ENCODE results near the gene ALPK1. TPM values are rescaled to one million over a fixed set of nuclear protein-coding genes. Genes with fewer than 3 reads are reported as not detected.
A peak's percentile ranks its signal among the peaks of the same experiment; 100 is the strongest.

ALPK1 gene
- total and polyA plus RNA-seq, 2 experiments from 2014 or later, result 0.10 to 0.49 TPM

DNA sequence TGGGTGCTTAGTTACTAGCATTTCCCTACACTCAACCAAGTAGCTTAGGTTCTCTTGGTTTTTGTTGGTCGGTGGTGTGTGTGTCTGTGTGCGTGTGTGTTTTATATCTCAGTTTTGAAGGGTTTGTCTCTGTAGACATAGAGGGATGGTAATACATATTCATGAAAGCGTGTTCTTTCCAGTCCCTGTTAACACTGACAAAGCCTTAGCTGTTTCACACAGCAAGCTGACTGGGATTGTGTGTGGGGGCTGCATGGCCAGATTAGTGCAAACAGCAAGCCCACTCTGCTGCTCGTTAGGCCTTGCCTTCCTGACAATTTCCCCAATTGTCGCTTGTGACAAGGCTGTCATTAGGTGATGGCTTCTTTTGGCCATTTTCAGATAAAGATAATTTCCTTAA, 43.9 kb downstream of the ALPK1 start:
- no peak overlapping the region for H2AFZ ChIP-seq
- H3K27me3 Mint-ChIP-seq (ENCODE audit: insufficient read depth, low read depth, poor library complexity), result peaks cover 9% of the 10 kb centered on the region
- H3K4me3 Mint-ChIP-seq, result no peak overlapping the region
- H3K4me1 Mint-ChIP-seq, result peaks cover 46% of the 10 kb centered on the region
- H3K79me2 ChIP-seq (replicated peaks; ENCODE audit: insufficient read depth), result no peaks in the 10 kb centered on the region
- H3K27ac Mint-ChIP-seq, result no peak overlapping the region
- H4K20me1 ChIP-seq (replicated peaks; ENCODE audit: insufficient read depth), result no peaks in the 10 kb centered on the region
- H3F3A ChIP-seq (replicated peaks; ENCODE audit: low read depth), result no peaks in the 10 kb centered on the region
- no peaks in the 10 kb centered on the region for H3K36me3 Mint-ChIP-seq (ENCODE audit: low read depth)
- no peaks in the 10 kb centered on the region for H3K9me2 ChIP-seq (ENCODE audit: insufficient read depth)
- DNase-seq (ENCODE audit: low spot score) (no peak), ATAC-seq (no peak; the same call in 1 of the 3 replicates)
- H3K4me1 ChIP-seq (ENCODE audit: insufficient read depth), result peaks cover 38% of the 10 kb centered on the region
- H3K4me3 ChIP-seq, result no peak overlapping the region
- H3K4me2 ChIP-seq, result no peak overlapping the region
- H3K36me3 ChIP-seq (ENCODE audit: insufficient read depth), result no peaks in the 10 kb centered on the region
- H3K9me3 Mint-ChIP-seq, result no peaks in the 10 kb centered on the region
- no peak overlapping the region for H3K27ac ChIP-seq (ENCODE audit: low read depth)
- TF ChIP-seq EZH2phosphoT487 (IDR thresholded peaks at IDR 0.05; ENCODE audit: unreplicated experiment), result no peak
- no peak for TF ChIP-seq JUNB (IDR thresholded peaks at IDR 0.05; ENCODE audit: unreplicated experiment)
- TF ChIP-seq POLR2AphosphoS5 (IDR thresholded peaks at IDR 0.05; ENCODE audit: low read depth), result no peak
- TF ChIP-seq, protein P1, sequence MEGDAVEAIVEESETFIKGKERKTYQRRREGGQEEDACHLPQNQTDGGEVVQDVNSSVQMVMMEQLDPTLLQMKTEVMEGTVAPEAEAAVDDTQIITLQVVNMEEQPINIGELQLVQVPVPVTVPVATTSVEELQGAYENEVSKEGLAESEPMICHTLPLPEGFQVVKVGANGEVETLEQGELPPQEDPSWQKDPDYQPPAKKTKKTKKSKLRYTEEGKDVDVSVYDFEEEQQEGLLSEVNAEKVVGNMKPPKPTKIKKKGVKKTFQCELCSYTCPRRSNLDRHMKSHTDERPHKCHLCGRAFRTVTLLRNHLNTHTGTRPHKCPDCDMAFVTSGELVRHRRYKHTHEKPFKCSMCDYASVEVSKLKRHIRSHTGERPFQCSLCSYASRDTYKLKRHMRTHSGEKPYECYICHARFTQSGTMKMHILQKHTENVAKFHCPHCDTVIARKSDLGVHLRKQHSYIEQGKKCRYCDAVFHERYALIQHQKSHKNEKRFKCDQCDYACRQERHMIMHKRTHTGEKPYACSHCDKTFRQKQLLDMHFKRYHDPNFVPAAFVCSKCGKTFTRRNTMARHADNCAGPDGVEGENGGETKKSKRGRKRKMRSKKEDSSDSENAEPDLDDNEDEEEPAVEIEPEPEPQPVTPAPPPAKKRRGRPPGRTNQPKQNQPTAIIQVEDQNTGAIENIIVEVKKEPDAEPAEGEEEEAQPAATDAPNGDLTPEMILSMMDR (conservative IDR thresholded peaks at IDR 0.05; ENCODE audit: low read depth in 2 of 2), result no peak
- TF ChIP-seq ZNF114 (CRISPR knock-in tag; IDR thresholded peaks at IDR 0.05), result no peak
- TF ChIP-seq STAT1 (IDR thresholded peaks at IDR 0.05; ENCODE audit: unreplicated experiment), result no peak
- no peak for TF ChIP-seq NANOG (IDR thresholded peaks at IDR 0.05; ENCODE audit: borderline replicate concordance)
- TF ChIP-seq, protein P2, sequence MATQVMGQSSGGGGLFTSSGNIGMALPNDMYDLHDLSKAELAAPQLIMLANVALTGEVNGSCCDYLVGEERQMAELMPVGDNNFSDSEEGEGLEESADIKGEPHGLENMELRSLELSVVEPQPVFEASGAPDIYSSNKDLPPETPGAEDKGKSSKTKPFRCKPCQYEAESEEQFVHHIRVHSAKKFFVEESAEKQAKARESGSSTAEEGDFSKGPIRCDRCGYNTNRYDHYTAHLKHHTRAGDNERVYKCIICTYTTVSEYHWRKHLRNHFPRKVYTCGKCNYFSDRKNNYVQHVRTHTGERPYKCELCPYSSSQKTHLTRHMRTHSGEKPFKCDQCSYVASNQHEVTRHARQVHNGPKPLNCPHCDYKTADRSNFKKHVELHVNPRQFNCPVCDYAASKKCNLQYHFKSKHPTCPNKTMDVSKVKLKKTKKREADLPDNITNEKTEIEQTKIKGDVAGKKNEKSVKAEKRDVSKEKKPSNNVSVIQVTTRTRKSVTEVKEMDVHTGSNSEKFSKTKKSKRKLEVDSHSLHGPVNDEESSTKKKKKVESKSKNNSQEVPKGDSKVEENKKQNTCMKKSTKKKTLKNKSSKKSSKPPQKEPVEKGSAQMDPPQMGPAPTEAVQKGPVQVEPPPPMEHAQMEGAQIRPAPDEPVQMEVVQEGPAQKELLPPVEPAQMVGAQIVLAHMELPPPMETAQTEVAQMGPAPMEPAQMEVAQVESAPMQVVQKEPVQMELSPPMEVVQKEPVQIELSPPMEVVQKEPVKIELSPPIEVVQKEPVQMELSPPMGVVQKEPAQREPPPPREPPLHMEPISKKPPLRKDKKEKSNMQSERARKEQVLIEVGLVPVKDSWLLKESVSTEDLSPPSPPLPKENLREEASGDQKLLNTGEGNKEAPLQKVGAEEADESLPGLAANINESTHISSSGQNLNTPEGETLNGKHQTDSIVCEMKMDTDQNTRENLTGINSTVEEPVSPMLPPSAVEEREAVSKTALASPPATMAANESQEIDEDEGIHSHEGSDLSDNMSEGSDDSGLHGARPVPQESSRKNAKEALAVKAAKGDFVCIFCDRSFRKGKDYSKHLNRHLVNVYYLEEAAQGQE (IDR thresholded peaks at IDR 0.05; ENCODE audit: unreplicated experiment), result no peak
- peaks cover 4% of the 10 kb centered on the region; the same call in 1 of the 2 replicates for H3K27me3 ChIP-seq (ENCODE audit: insufficient read depth)

DNA sequence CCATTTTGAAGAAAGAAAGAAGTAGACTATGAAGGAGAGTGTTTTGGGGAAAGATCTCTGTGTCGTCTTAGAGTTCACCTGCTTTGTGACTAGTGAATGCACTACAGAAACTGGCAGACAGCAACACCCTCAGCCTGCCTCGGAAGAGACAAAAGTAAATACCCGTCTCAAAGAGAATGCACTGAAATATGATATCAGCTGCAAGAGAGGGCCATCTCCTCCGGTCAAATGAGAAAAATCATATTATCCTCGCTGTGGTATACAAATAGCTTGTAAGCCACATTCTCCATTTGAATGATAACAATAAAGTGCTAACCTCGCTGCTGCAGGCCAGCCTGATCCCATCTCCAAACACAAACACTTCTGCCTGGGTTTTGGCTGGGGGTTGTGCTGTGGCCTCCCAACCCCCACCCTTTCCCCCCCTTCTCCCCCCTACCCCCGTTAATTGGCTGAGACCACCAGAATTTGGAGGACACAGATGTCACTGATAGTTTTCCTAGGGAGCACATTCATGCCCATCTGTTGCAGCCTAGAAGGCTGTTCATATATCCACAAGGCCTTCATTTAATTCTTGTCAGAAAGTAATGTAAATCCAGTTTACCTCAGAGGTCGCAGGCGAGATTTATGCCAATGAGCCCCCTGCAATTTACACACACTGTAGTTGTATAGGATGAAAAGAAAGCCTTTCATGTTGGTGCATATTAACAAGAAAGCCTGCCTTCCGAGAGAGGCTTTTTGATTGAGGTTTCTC, 46.3 kb downstream of the ALPK1 start:
- H3K4me2 ChIP-seq, result peak overlapping the region; percentile 53
- H3K4me3 ChIP-seq, result 0 out of 2 replicates have a peak overlapping the region, but pooled peaks have one; percentile 12
- no peaks in the 10 kb centered on the region for H4K20me1 ChIP-seq (replicated peaks; ENCODE audit: insufficient read depth)
- no peaks in the 10 kb centered on the region for H3K9me2 ChIP-seq (ENCODE audit: insufficient read depth)
- H3F3A ChIP-seq (replicated peaks; ENCODE audit: low read depth), result no peaks in the 10 kb centered on the region; the same call in 1 of the 2 replicates
- H3K27me3 ChIP-seq (ENCODE audit: insufficient read depth), result peaks cover 4% of the 10 kb centered on the region; the same call in 1 of the 2 replicates
- Mint-ChIP-seq H3K4me3 (peak overlapping the region; percentile 37; the same call in 2 of the 3 replicates), H3K27me3 (ENCODE audit: insufficient read depth, low read depth, poor library complexity) (peaks cover 9% of the 10 kb centered on the region), H3K9me3 (no peaks in the 10 kb centered on the region), H3K27ac (no peak overlapping the region), H3K36me3 (ENCODE audit: low read depth) (no peaks in the 10 kb centered on the region), H3K4me1 (peaks cover 47% of the 10 kb centered on the region)
- no peak overlapping the region for H3K27ac ChIP-seq (ENCODE audit: low read depth)
- ATAC-seq (peak; percentile 50), DNase-seq (ENCODE audit: low spot score) (peak; percentile 13)
- H3K79me2 ChIP-seq (replicated peaks; ENCODE audit: insufficient read depth), result no peaks in the 10 kb centered on the region
- peaks cover 38% of the 10 kb centered on the region for H3K4me1 ChIP-seq (ENCODE audit: insufficient read depth)
- H3K36me3 ChIP-seq (ENCODE audit: insufficient read depth), result no peaks in the 10 kb centered on the region
- H2AFZ ChIP-seq, result peak overlapping the region; percentile 67; the same call in 1 of the 2 replicates
- TF ChIP-seq CREB1 (CRISPR knock-in tag; IDR thresholded peaks at IDR 0.05; ENCODE audit: low read depth), result no peak
- no peak for TF ChIP-seq ZNF331 (CRISPR knock-in tag; IDR thresholded peaks at IDR 0.05; ENCODE audit: low read depth)
- no peak for TF ChIP-seq JUNB (IDR thresholded peaks at IDR 0.05; ENCODE audit: unreplicated experiment)
- TF ChIP-seq EZH2 (IDR thresholded peaks at IDR 0.05; ENCODE audit: low read depth, unreplicated experiment), result no peak
- no peak for TF ChIP-seq NANOG (IDR thresholded peaks at IDR 0.05; ENCODE audit: borderline replicate concordance)
- TF ChIP-seq STAT1 (IDR thresholded peaks at IDR 0.05; ENCODE audit: unreplicated experiment), result no peak

Data from GM23338 (cell line).